ENCODE measurements around the gene MKX.

DNA sequence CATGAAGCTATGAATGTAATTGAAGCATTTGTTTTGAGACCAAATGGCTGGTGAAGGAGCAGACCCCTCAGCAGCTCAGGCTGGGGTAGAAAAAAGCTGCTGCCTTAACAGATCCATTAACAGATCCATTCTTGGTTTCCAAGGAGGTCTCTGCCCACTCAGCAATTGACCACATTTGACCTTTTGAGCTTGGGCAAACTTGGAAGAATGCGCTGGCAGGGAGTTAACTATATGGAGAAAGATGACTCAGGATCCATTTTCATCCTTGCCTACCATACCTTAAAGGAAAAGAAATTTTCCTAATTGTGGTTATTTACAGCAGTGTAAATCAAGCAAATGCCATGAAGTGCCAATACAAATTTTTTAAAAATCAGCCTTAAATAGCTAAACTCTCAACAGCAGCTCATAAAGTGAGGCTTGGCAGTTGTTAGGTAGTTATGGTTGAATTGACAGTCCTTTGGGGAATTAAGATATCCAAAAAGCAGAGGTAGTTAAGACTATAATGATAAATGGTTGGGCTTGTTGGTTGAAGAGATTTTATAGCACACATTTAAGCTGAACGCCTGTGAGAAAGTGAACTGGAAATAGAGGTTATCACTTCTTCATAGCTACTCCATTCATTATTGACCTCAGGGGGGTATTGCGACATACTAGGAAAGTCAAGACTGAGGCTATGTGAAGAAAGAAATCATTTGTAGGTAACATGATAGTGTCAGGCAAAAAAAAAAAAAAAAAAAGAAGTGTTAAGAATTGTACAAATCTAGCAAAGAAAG lies 83.9 kb downstream of the MKX start:
- TF ChIP-seq, protein P1, sequence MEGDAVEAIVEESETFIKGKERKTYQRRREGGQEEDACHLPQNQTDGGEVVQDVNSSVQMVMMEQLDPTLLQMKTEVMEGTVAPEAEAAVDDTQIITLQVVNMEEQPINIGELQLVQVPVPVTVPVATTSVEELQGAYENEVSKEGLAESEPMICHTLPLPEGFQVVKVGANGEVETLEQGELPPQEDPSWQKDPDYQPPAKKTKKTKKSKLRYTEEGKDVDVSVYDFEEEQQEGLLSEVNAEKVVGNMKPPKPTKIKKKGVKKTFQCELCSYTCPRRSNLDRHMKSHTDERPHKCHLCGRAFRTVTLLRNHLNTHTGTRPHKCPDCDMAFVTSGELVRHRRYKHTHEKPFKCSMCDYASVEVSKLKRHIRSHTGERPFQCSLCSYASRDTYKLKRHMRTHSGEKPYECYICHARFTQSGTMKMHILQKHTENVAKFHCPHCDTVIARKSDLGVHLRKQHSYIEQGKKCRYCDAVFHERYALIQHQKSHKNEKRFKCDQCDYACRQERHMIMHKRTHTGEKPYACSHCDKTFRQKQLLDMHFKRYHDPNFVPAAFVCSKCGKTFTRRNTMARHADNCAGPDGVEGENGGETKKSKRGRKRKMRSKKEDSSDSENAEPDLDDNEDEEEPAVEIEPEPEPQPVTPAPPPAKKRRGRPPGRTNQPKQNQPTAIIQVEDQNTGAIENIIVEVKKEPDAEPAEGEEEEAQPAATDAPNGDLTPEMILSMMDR (IDR thresholded peaks at IDR 0.05 in 4 of 5, conservative IDR thresholded peaks at IDR 0.05 in 1 of 5), result no peak
- TF ChIP-seq POLR2A (IDR thresholded peaks at IDR 0.05), result no peak
